22Rv1 (cell line): Measurements from ENCODE around the gene FBXW7.

Experiments
- H3K27ac ChIP-seq: fragments of 450-650 bp; 2 replicates; pipeline ENCODE4 v1.5.1; 2017
- ZFX ChIP-seq: fragments of 450-650 bp; IDR thresholded peaks from 2 replicates; pipeline ENCODE4 v1.6.1; 2017; ENCODE audit warnings: antibody characterized with exemption, borderline replicate concordance
- TF ChIP-seq, protein P1 (sequence below): fragments of 450-650 bp; IDR thresholded peaks from 2 replicates; pipeline ENCODE4 v1.5.1; 2017; ENCODE audit warnings: mild to moderate bottlenecking

FBXW7 gene

GRCh38 chr4:152478461-152479237 is 57.2 kb downstream of the FBXW7 start:
- TF ChIP-seq, protein P1, sequence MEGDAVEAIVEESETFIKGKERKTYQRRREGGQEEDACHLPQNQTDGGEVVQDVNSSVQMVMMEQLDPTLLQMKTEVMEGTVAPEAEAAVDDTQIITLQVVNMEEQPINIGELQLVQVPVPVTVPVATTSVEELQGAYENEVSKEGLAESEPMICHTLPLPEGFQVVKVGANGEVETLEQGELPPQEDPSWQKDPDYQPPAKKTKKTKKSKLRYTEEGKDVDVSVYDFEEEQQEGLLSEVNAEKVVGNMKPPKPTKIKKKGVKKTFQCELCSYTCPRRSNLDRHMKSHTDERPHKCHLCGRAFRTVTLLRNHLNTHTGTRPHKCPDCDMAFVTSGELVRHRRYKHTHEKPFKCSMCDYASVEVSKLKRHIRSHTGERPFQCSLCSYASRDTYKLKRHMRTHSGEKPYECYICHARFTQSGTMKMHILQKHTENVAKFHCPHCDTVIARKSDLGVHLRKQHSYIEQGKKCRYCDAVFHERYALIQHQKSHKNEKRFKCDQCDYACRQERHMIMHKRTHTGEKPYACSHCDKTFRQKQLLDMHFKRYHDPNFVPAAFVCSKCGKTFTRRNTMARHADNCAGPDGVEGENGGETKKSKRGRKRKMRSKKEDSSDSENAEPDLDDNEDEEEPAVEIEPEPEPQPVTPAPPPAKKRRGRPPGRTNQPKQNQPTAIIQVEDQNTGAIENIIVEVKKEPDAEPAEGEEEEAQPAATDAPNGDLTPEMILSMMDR, result no peak
- no peak for TF ChIP-seq ZFX
- H3K27ac ChIP-seq, result no peak overlapping the region

DNA sequence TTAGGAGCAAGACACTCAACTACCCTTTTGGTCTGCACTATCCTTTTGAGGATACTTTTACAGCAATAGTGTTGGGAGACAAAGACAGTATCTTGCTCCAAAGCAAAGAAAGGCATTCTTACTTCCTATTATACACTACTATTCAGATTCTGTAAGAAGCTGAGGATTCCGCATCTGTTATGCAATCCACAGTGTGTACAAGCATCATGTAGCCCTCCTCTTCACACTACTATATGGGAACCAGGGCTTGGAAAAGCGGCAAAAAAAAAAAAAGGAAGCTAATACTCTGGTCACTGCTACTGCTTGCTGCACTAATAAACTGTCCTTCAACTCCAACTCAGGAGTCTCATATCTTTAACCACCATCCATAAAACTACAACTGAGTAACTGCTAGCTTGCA is 59.1 kb downstream of the FBXW7 start:
- no peak overlapping the region for H3K27ac ChIP-seq
- TF ChIP-seq ZFX, result no peak
- TF ChIP-seq, protein P1, result no peak

DNA sequence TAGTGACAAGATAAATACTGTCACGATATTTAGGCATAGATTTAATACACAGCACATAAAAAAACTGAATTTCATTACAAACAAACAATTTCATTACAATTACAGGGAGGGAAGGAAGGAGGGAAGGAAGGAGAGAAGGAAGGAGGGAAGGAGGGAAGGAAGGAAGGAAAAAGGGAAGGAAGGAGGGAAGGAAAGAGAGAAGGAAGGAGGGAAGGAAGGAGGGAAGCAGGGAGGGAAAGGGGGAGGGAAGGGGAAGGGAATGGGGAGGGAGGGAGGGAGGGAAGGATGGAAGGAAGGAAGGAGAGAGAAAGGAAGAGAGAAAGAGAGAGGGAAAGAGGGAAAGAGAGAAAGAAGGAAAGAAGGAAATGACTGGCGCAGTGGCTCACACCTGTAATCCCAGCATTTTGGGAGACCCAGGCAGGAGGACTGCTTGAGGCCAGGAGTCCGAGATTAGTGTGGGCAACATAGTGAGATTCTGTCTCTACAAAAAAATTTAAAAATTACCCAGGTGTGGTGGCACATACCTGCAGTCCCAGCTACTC is 64.6 kb downstream of the FBXW7 start:
- no peak for TF ChIP-seq ZFX
- TF ChIP-seq, protein P1, result no peak
- no peak overlapping the region for H3K27ac ChIP-seq

DNA sequence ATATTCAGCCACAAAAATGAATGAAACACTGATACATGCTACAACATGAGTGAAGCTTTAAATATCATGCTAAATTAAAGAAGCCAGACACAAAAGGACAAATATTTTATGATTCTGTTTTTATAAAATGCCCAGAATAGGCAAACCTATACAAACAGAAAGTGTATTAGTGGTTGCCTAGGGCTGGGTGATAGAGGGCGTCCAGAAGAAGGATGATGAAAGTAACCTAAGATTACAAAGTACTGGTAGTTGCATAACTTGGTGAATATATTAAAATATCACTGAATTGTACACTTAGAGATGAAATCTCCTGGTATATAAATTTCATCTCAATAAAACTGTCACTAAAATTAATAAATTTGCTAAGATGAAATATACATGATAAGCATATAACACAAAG is 67.5 kb downstream of the FBXW7 start:
- TF ChIP-seq ZFX, result no peak
- TF ChIP-seq, protein P1, result no peak
- H3K27ac ChIP-seq, result no peak overlapping the region

DNA sequence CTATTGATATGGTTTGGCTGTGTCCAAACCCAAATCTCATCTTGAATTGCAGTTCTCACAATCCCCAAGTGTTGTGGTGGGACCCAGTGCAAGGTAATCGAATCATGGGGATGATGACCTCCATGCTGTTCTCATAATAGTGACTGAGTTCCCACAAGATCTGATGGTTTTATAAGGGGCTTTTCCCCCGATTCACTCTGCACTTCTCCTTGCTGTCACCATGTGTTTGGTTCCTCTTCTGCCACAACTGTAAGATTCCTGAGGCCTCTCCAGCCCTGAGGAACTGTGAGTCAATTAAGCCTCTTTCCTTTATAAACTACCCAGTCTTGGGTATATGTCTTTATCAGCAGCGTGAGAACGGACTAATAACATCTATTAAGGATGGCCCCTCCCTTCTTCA is 68.8 kb downstream of the FBXW7 start:
- TF ChIP-seq, protein P1, result no peak
- no peak for TF ChIP-seq ZFX
- no peak overlapping the region for H3K27ac ChIP-seq

- H3K27ac ChIP-seq, result no peak overlapping the region
- no peak for TF ChIP-seq ZFX
- TF ChIP-seq, protein P1, result no peak
Measured at GRCh38 chr4:152464030-152464823, 71.7 kb downstream of the FBXW7 start.
